GM12801 (cell line): ENCODE data around the gene MAPKAPK5.

Source experiments
- TF ChIP-seq, protein P1 (sequence below): IDR thresholded peaks from one replicate; pipeline ENCODE4 v1.5.1; 2011; ENCODE audit warnings: control low read depth; ENCODE audit not compliant: insufficient read length; ENCODE audit errors: extremely low read depth

MAPKAPK5 gene

DNA sequence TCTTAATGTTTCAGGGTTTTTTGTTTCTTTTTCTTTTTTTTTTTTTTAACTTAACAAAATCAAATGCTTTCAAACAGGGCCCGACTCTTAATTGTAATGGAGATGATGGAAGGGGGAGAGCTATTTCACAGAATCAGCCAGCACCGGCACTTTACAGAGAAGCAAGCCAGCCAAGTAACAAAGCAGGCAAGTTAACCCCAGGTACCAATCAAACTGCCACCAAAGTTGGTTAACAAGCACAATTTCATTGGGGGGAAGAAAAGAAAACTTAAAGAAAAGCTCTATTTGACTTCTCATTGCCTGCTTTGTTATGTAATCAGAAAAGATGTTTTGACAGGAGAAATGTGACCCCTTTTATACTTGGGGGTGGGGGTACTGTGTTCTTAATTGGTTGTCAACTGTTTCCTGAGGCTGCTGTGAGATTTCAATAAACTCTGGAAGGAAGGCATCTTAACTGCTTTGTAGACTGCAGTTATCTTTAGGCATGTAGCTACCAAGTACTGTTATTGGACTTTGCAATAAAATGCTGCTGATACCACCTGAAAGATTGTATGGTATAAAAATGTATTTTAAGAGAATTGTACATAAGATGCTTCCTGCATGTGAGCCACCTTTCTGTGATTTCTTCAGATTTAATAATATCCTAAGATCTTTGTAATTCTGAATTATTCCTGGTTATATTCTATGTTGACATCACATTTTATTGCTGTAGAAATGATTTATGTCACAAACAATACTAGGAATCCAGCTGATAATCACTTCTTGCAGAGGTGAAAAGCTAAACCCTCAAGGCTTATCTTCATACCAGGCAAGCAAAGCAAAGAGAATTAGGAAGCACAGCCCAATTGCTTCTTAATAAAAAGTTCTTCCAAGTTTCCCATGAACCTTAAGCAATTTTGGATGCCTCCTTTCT is 26.9 kb downstream of the MAPKAPK5 start:
- TF ChIP-seq, protein P1, sequence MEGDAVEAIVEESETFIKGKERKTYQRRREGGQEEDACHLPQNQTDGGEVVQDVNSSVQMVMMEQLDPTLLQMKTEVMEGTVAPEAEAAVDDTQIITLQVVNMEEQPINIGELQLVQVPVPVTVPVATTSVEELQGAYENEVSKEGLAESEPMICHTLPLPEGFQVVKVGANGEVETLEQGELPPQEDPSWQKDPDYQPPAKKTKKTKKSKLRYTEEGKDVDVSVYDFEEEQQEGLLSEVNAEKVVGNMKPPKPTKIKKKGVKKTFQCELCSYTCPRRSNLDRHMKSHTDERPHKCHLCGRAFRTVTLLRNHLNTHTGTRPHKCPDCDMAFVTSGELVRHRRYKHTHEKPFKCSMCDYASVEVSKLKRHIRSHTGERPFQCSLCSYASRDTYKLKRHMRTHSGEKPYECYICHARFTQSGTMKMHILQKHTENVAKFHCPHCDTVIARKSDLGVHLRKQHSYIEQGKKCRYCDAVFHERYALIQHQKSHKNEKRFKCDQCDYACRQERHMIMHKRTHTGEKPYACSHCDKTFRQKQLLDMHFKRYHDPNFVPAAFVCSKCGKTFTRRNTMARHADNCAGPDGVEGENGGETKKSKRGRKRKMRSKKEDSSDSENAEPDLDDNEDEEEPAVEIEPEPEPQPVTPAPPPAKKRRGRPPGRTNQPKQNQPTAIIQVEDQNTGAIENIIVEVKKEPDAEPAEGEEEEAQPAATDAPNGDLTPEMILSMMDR = no peak

DNA sequence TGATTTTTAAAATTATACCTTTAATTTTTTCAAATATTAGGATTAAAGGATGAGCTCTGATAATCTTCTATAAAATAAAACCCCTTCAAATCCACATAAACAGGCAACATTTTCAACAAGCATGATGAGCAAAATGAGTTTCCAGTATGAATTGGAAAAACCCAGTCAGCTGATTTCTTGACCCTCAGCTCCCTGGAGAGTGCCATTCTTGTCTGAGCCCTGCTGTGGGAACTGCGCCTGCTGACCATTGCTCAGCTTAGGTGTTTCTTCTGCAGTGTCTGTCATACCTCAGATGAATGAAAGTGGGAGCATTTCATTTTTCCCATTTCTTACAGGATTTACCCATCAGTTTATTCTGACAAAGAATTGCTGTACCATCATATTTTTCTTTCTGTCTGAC is 27.6 kb downstream of the MAPKAPK5 start:
- TF ChIP-seq, protein P1 = no peak

DNA sequence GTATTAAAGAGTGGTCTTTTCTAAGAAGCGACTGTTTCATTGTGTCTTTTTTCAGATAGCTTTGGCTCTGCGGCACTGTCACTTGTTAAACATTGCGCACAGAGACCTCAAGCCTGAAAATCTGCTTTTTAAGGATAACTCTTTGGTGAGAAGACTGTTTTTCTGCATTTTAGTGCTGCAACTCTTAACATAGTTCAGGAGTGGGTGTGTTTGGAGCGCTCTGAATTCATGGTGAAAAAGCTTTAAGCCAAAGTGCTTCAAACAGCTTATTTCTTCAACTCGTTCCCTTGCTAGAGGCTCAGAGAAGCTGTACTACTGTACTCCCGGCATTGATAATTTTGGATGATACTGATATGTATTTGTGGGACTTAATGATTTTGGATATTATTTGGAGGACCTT is 28.2 kb downstream of the MAPKAPK5 start:
- TF ChIP-seq, protein P1 = no peak

DNA sequence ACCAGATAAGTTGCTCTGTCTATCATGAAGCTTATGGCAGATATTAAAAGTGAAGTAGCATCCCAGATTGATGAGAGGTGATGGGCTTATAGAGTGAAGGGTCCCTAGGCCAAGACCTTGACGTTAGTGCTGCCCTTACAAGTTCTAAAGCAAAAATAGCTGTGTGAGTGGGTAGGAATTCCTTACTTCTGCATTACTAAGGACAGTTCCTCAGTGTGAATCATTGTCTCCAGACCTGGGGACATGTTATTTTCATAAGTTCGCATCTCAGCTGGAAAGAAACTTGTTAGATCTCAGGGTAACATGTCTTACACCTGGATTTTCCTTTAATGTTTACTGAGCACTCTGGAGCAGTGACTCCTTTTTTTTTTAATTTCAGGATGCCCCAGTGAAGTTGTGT is 28.7 kb downstream of the MAPKAPK5 start:
- TF ChIP-seq, protein P1 = no peak

DNA sequence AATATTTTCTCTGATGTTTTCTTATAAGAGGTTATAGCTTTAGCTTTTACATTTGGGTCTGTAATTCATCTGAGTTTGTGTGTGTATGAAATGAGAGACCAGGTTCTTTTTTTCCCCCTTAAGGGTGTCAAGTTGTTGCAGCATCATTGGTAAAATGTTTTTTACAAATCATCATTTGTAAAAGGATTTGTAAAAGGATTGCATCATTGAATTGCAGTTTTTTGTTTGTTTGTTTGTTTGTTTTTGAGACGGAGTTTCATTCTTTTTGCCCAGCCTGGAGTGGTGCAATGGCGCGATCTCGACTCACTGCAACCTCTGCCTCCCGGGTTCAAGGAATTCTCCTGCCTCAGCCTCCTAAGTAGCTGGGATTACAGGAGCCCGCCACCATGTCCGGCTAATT is 31.1 kb downstream of the MAPKAPK5 start:
- TF ChIP-seq, protein P1 = no peak

DNA sequence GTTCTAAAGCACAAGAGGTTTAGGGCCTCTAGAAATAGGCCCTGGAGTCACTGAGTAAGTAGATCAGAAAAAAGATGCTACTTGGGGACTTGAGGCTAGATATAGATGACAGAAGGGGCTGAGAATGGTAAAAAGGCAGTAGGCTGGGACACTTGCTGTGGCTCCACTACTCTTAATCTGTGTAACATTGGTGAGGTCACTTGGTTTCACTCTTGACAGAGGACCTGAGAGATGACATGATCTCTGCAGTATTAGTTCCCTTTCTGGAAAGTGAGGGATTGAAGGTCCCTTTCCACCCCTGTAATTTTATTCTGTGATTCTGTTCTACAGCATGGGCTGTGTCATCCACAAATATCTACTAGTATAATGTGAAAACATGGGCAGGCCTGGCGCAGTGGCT is 39.7 kb downstream of the MAPKAPK5 start:
- TF ChIP-seq, protein P1 = no peak

DNA sequence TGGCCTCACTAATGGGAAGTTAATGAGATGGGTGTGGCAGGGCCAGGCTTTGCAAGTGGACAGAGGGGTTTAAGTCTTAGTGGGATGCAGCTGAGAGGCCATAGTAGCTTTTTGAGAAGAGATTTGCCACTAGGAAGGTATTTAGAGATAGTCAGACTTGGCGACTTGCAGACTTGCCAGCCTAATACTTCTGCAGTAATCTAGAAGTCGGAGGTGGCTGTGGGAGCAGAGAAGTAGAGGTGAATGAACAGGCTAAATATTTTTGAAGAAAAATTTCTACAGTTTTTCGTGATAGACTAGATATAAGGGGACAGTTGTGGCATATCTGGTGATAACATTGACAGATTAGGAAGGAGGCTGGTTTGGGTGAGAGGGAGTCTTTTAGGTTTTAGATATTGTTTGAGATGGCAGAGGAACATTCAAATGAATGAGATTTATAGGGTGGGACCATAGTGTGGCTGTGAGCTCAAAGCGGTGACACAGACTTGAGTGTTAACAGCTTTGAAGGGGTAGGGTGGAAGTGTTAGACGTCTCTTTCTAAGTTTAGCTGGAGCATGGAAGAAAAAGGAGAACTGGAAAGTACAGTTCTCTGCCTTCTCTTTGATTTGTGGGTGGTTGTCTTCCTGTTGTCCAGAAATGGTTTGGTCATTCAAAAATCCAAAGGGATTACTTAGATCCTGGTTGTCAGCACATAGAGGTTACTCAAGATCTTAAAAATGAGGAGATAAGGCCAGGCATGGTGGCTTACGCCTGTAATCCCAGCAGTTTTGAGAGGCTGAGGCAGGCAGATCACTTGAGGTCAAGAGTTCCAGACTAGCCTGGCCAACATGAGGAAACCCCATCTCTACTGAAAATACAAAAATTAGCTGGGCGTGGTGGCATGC is 44.9 kb downstream of the MAPKAPK5 start:
- TF ChIP-seq, protein P1 = no peak
